COR-L47 (cell line): ENCODE results near the gene IQCF6.
"Not testable (repeated sequence)": the region's sequence is repeated elsewhere in the genome, so short reads cannot be mapped to it uniquely, and the experiment has no call there.

Experiments used
- DNase-seq: peaks from one replicate; lab custom pipeline; 2025; lab: John Stamatoyannopoulos, UW

The IQCF6 gene

GRCh38 chr3:51779137-51779536 is at the start of gene IQCF6:
Gene IQCF6 (minus strand): TSS chr3:51779237. CDS start chr3:51779224, 13 bp downstream.
- DNase-seq = no peak

- DNase-seq = no peak
Measured at GRCh38 chr3:51828297-51828696, 49.3 kb upstream of the IQCF6 start.

GRCh38 chr3:51819709-51820406 is 40.8 kb upstream of the IQCF6 start:
- DNase-seq = no peak

- DNase-seq = no peak
Measured at GRCh38 chr3:51819151-51819550, 40.1 kb upstream of the IQCF6 start.

- no peak for DNase-seq
Measured at GRCh38 chr3:51817375-51817774, 38.3 kb upstream of the IQCF6 start.

GRCh38 chr3:51816723-51817122 is 37.7 kb upstream of the IQCF6 start:
- DNase-seq = no peak

GRCh38 chr3:51815614-51816013 is 36.6 kb upstream of the IQCF6 start:
- no peak for DNase-seq

GRCh38 chr3:51814034-51814433 is 35.0 kb upstream of the IQCF6 start:
- no peak for DNase-seq

GRCh38 chr3:51813539-51813938 is 34.5 kb upstream of the IQCF6 start:
- no peak for DNase-seq

- no peak for DNase-seq
Measured at GRCh38 chr3:51808934-51809333, 29.9 kb upstream of the IQCF6 start.

- no peak for DNase-seq
Measured at GRCh38 chr3:51802106-51802703, 23.2 kb upstream of the IQCF6 start.

- no peak for DNase-seq
Measured at GRCh38 chr3:51800750-51801125, 21.7 kb upstream of the IQCF6 start.

- no peak for DNase-seq
Measured at GRCh38 chr3:51799879-51800749, 21.1 kb upstream of the IQCF6 start.

- DNase-seq = no peak
Measured at GRCh38 chr3:51798411-51798963, 19.4 kb upstream of the IQCF6 start.

- DNase-seq = no peak
Measured at GRCh38 chr3:51796854-51797253, 17.8 kb upstream of the IQCF6 start.

- DNase-seq = no peak
Measured at GRCh38 chr3:51794206-51794605, 15.2 kb upstream of the IQCF6 start.

GRCh38 chr3:51792206-51792605 is 13.2 kb upstream of the IQCF6 start:
- DNase-seq = no peak

GRCh38 chr3:51789437-51789836 is 10.4 kb upstream of the IQCF6 start:
- no peak for DNase-seq

- not testable (repeated sequence) for DNase-seq
Measured at GRCh38 chr3:51787576-51787975, 8.5 kb upstream of the IQCF6 start.

- no peak for DNase-seq
Measured at GRCh38 chr3:51786267-51786666, 7.2 kb upstream of the IQCF6 start.

- no peak for DNase-seq
Measured at GRCh38 chr3:51778554-51778953, 483 bp downstream of the IQCF6 start.

- peak; percentile 1 for DNase-seq
Measured at GRCh38 chr3:51777985-51778384, 1.1 kb downstream of the IQCF6 start.
